BJ (cell line): ENCODE measurements around the gene SLFN12L. TPM values are rescaled to one million over a fixed set of nuclear protein-coding genes. Genes with fewer than 3 reads are reported as not detected.

Source experiments
- CTCF ChIA-PET: fragments of 350-600 bp; formaldehyde crosslinking; extraction: SDS; loops from one replicate; lab custom pipeline; 2021; ENCODE audit warnings: antibody characterized with exemption, inconsistent platforms; lab: Yijun Ruan, JAX
- POLR2A ChIA-PET: fragments of 300-600 bp; sonication (Branson Sonifier 250); formaldehyde crosslinking; extraction: SDS; loops from one replicate; lab custom pipeline; 2021; ENCODE audit warnings: antibody characterized with exemption; lab: Charles Lee
- DNase-seq: peaks from one replicate; pipeline ENCODE4 v3.0.0-alpha.2; 2011; ENCODE audit warnings: low read depth
- H3K27me3 ChIP-seq: 2 replicates; pipeline ENCODE4 v1.6.0; 2011; ENCODE audit warnings: low read length; ENCODE audit not compliant: control insufficient read depth, insufficient read depth
- H3K36me3 ChIP-seq: 2 replicates; pipeline ENCODE4 v1.5.1; 2011; ENCODE audit warnings: low read length; ENCODE audit not compliant: control insufficient read depth, insufficient read depth
- H3K4me3 ChIP-seq: 2 replicates; pipeline ENCODE4 v1.5.1; 2011; ENCODE audit warnings: low read depth, mild to moderate bottlenecking, control low read depth, low read length
- polyA plus RNA-seq: library from polyadenylated mRNA; depleted of rRNA; stranded (reverse); fragments of >200 nt; gene quantifications from 2 replicates; pipeline ENCODE4 v1.2.3, GENCODE V29; 2011; rRNA removed
- small RNA-seq: library from RNA; depleted of rRNA; stranded (forward); fragments of <200 nt; gene quantifications from one replicate; pipeline ENCODE3, GENCODE V24; 2012; ENCODE audit warnings: low replicate concordance, low read depth; ENCODE audit not compliant: insufficient read length
- TF ChIP-seq, protein P1 (sequence below): IDR thresholded peaks from 2 replicates; pipeline ENCODE4 v1.5.1; 2011; ENCODE audit warnings: low read depth, mild to moderate bottlenecking, control low read depth, inconsistent platforms, low read length, moderate library complexity; ENCODE audit not compliant: insufficient read depth

The SLFN12L gene
- polyA plus RNA-seq, 1 experiment: not detected

- H3K27me3 ChIP-seq: no peaks in the 10 kb centered on the region
- TF ChIP-seq, protein P1, sequence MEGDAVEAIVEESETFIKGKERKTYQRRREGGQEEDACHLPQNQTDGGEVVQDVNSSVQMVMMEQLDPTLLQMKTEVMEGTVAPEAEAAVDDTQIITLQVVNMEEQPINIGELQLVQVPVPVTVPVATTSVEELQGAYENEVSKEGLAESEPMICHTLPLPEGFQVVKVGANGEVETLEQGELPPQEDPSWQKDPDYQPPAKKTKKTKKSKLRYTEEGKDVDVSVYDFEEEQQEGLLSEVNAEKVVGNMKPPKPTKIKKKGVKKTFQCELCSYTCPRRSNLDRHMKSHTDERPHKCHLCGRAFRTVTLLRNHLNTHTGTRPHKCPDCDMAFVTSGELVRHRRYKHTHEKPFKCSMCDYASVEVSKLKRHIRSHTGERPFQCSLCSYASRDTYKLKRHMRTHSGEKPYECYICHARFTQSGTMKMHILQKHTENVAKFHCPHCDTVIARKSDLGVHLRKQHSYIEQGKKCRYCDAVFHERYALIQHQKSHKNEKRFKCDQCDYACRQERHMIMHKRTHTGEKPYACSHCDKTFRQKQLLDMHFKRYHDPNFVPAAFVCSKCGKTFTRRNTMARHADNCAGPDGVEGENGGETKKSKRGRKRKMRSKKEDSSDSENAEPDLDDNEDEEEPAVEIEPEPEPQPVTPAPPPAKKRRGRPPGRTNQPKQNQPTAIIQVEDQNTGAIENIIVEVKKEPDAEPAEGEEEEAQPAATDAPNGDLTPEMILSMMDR: no peak
- H3K4me3 ChIP-seq: no peak overlapping the region
- ChIA-PET CTCF (no interaction called here), POLR2A (no interaction called here)
- DNase-seq: no peak
- no peaks in the 10 kb centered on the region; the same call in none of the 2 replicates for H3K36me3 ChIP-seq
Observed at GRCh38 chr17:35423761-35424160, 113.7 kb downstream of the SLFN12L start.

Small RNAs within 50 kb of the gene (small RNA-seq; reads per million reads assigned to genes)
- not detected for gene AC015911.1
- 3.2 reads per million, percentile 41 among the genes with 10 or more reads in this experiment for gene SNORD7

Other genes starting within 250 kb of the SLFN12L start
- gene SLFN11, start 164.1 kb downstream of the SLFN12L start, polyA plus RNA-seq: 14.5 and 21.2 TPM in 2 replicates
- gene SLFN12, start 105.2 kb downstream of the SLFN12L start, polyA plus RNA-seq: 8.6 and 16.5 TPM in 2 replicates
- gene SLFN13, start 88.9 kb downstream of the SLFN12L start, polyA plus RNA-seq: 1.3 and 1.7 TPM in 2 replicates
- not detected in 2 replicates for gene SLFN14, start 23.1 kb upstream of the SLFN12L start, polyA plus RNA-seq
- 8.5 and 11.0 TPM in 2 replicates for gene PEX12, start 40.9 kb upstream of the SLFN12L start, polyA plus RNA-seq
- 122 and 151 TPM in 2 replicates for gene AP2B1, start 49.6 kb upstream of the SLFN12L start, polyA plus RNA-seq
- 3.2 and 4.5 TPM in 2 replicates for gene RASL10B, start 194.0 kb upstream of the SLFN12L start, polyA plus RNA-seq
- not detected in 2 replicates for gene GAS2L2, start 215.6 kb upstream of the SLFN12L start, polyA plus RNA-seq
- not detected in 2 replicates for gene C17orf50, start 223.2 kb upstream of the SLFN12L start, polyA plus RNA-seq